MG63 (cell line): ENCODE data around the gene UHRF2. TPM values are rescaled to one million over a fixed set of nuclear protein-coding genes. Genes with fewer than 3 reads are reported as not detected.
A peak's percentile ranks its signal among the peaks of the same experiment; 100 is the strongest.

Source experiments
- DNase-seq: peaks from one replicate; pipeline ENCODE4 v3.0.0-alpha.2; 2020
- H3K27me3 ChIP-seq: fragments of 250-450 bp; sonication (Bioruptor Pico); 2 replicates; pipeline ENCODE4 v1.5.1; 2020; ENCODE audit warnings: mild to moderate bottlenecking, moderate library complexity
- H3K36me3 ChIP-seq: fragments of 250-450 bp; sonication (Bioruptor Pico); 2 replicates; pipeline ENCODE4 v1.5.1; 2020; ENCODE audit warnings: mild to moderate bottlenecking, moderate library complexity
- H3K4me3 ChIP-seq: fragments of 250-450 bp; sonication (Bioruptor Pico); 2 replicates; pipeline ENCODE4 v1.5.1; 2020; ENCODE audit warnings: mild to moderate bottlenecking, moderate library complexity
- H3K9me3 ChIP-seq: fragments of 250-450 bp; sonication (Bioruptor Pico); 2 replicates; pipeline ENCODE4 v1.5.1; 2020; ENCODE audit warnings: mild to moderate bottlenecking, moderate library complexity
- total RNA-seq: library from RNA; depleted of rRNA; stranded (reverse); fragments of >200 nt; shearing (Covaris generic); gene quantifications from 2 replicates; pipeline ENCODE4 v1.2.3, GENCODE V29; 2014; ENCODE audit warnings: low replicate concordance

The UHRF2 gene
- total RNA-seq, 1 experiment from 2014 or later, result 11.1 TPM

- H3K9me3 ChIP-seq, result no peaks in the 10 kb centered on the region
- peak overlapping the region; percentile 60 for H3K4me3 ChIP-seq
- H3K36me3 ChIP-seq, result no peaks in the 10 kb centered on the region; the same call in 1 of the 2 replicates
- no peaks in the 10 kb centered on the region for H3K27me3 ChIP-seq
- DNase-seq, result no peak
Observed at GRCh38 chr9:6414247-6414641, 1.2 kb downstream of the UHRF2 start.

GRCh38 chr9:6415266-6415665, 2.3 kb downstream of the UHRF2 start:
- no peaks in the 10 kb centered on the region; the same call in 1 of the 2 replicates for H3K36me3 ChIP-seq
- H3K27me3 ChIP-seq, result no peaks in the 10 kb centered on the region
- H3K4me3 ChIP-seq, result peak overlapping the region; percentile 60
- no peaks in the 10 kb centered on the region for H3K9me3 ChIP-seq
- DNase-seq, result no peak

GRCh38 chr9:6417186-6417585, 4.2 kb downstream of the UHRF2 start:
- no peak for DNase-seq
- no peak overlapping the region for H3K4me3 ChIP-seq
- H3K36me3 ChIP-seq, result no peaks in the 10 kb centered on the region; the same call in 1 of the 2 replicates
- H3K9me3 ChIP-seq, result no peaks in the 10 kb centered on the region
- H3K27me3 ChIP-seq, result no peaks in the 10 kb centered on the region

- Histone ChIP-seq H3K27me3 (no peaks in the 10 kb centered on the region), H3K4me3 (no peak overlapping the region), H3K9me3 (no peaks in the 10 kb centered on the region), H3K36me3 (no peaks in the 10 kb centered on the region; the same call in 1 of the 2 replicates)
- no peak for DNase-seq
Observed at GRCh38 chr9:6418764-6419163, 5.8 kb downstream of the UHRF2 start.

- Histone ChIP-seq H3K9me3 (no peaks in the 10 kb centered on the region), H3K36me3 (no peaks in the 10 kb centered on the region; the same call in 1 of the 2 replicates), H3K4me3 (no peak overlapping the region), H3K27me3 (no peaks in the 10 kb centered on the region)
- DNase-seq, result no peak
Observed at GRCh38 chr9:6424940-6425339, 11.9 kb downstream of the UHRF2 start.

- no peaks in the 10 kb centered on the region; the same call in 1 of the 2 replicates for H3K36me3 ChIP-seq
- H3K4me3 ChIP-seq, result no peak overlapping the region
- no peaks in the 10 kb centered on the region for H3K9me3 ChIP-seq
- no peak for DNase-seq
- H3K27me3 ChIP-seq, result no peaks in the 10 kb centered on the region
Observed at GRCh38 chr9:6426117-6426516, 13.1 kb downstream of the UHRF2 start.

- Histone ChIP-seq H3K4me3 (no peak overlapping the region), H3K36me3 (no peaks in the 10 kb centered on the region; the same call in 1 of the 2 replicates), H3K27me3 (no peaks in the 10 kb centered on the region), H3K9me3 (no peaks in the 10 kb centered on the region)
- DNase-seq, result no peak
Observed at GRCh38 chr9:6428940-6429889, 16.2 kb downstream of the UHRF2 start.

- no peak for DNase-seq
- Histone ChIP-seq H3K9me3 (no peaks in the 10 kb centered on the region), H3K36me3 (no peaks in the 10 kb centered on the region; the same call in 1 of the 2 replicates), H3K27me3 (no peaks in the 10 kb centered on the region), H3K4me3 (no peak overlapping the region)
Observed at GRCh38 chr9:6431038-6431437, 18.0 kb downstream of the UHRF2 start.

- DNase-seq, result no peak
- H3K4me3 ChIP-seq, result no peak overlapping the region
- H3K36me3 ChIP-seq, result no peaks in the 10 kb centered on the region; the same call in 1 of the 2 replicates
- no peaks in the 10 kb centered on the region for H3K9me3 ChIP-seq
- H3K27me3 ChIP-seq, result no peaks in the 10 kb centered on the region
Observed at GRCh38 chr9:6433410-6433809, 20.4 kb downstream of the UHRF2 start.

GRCh38 chr9:6439051-6439703, 26.2 kb downstream of the UHRF2 start:
- no peak overlapping the region for H3K4me3 ChIP-seq
- DNase-seq, result no peak
- no peaks in the 10 kb centered on the region for H3K36me3 ChIP-seq

GRCh38 chr9:6440405-6440804, 27.4 kb downstream of the UHRF2 start:
- Histone ChIP-seq H3K36me3 (no peaks in the 10 kb centered on the region), H3K4me3 (no peak overlapping the region), H3K27me3 (no peaks in the 10 kb centered on the region), H3K9me3 (no peaks in the 10 kb centered on the region)
- no peak for DNase-seq

More at GRCh38 chr9:6439051-6439703, 26.2 kb downstream of the UHRF2 start:
- Histone ChIP-seq H3K9me3 (no peaks in the 10 kb centered on the region), H3K27me3 (no peaks in the 10 kb centered on the region)

- Histone ChIP-seq H3K27me3 (no peaks in the 10 kb centered on the region), H3K36me3 (no peaks in the 10 kb centered on the region), H3K9me3 (no peaks in the 10 kb centered on the region), H3K4me3 (no peak overlapping the region)
- peak; percentile 13 for DNase-seq
Observed at GRCh38 chr9:6441269-6441668, 28.3 kb downstream of the UHRF2 start.

- DNase-seq, result no peak
- H3K36me3 ChIP-seq, result no peaks in the 10 kb centered on the region
Observed at GRCh38 chr9:6443661-6444060, 30.7 kb downstream of the UHRF2 start.

GRCh38 chr9:6444128-6444527, 31.1 kb downstream of the UHRF2 start:
- Histone ChIP-seq H3K27me3 (no peaks in the 10 kb centered on the region), H3K36me3 (no peaks in the 10 kb centered on the region), H3K4me3 (no peak overlapping the region), H3K9me3 (no peaks in the 10 kb centered on the region)
- DNase-seq, result no peak

More at GRCh38 chr9:6443661-6444060, 30.7 kb downstream of the UHRF2 start:
- Histone ChIP-seq H3K4me3 (no peak overlapping the region), H3K27me3 (no peaks in the 10 kb centered on the region), H3K9me3 (no peaks in the 10 kb centered on the region)

GRCh38 chr9:6449086-6449485, 36.1 kb downstream of the UHRF2 start:
- Histone ChIP-seq H3K36me3 (no peaks in the 10 kb centered on the region), H3K4me3 (no peak overlapping the region), H3K27me3 (no peaks in the 10 kb centered on the region), H3K9me3 (no peaks in the 10 kb centered on the region)
- DNase-seq, result no peak

- Histone ChIP-seq H3K36me3 (no peaks in the 10 kb centered on the region), H3K4me3 (no peak overlapping the region), H3K9me3 (no peaks in the 10 kb centered on the region), H3K27me3 (no peaks in the 10 kb centered on the region)
- no peak for DNase-seq
Observed at GRCh38 chr9:6449645-6450044, 36.6 kb downstream of the UHRF2 start.

GRCh38 chr9:6450641-6451375, 37.8 kb downstream of the UHRF2 start:
- Histone ChIP-seq H3K9me3 (no peaks in the 10 kb centered on the region), H3K27me3 (no peaks in the 10 kb centered on the region), H3K4me3 (no peak overlapping the region), H3K36me3 (no peaks in the 10 kb centered on the region)
- DNase-seq, result no peak
